ENCODE data around the gene LMOD1. TPM values are rescaled to one million over a fixed set of nuclear protein-coding genes. Genes with fewer than 3 reads are reported as not detected.

Gene LMOD1
- total RNA-seq, 3 donors from 2014 or later, result 11.6 to 442 (median 37.4) TPM

DNA sequence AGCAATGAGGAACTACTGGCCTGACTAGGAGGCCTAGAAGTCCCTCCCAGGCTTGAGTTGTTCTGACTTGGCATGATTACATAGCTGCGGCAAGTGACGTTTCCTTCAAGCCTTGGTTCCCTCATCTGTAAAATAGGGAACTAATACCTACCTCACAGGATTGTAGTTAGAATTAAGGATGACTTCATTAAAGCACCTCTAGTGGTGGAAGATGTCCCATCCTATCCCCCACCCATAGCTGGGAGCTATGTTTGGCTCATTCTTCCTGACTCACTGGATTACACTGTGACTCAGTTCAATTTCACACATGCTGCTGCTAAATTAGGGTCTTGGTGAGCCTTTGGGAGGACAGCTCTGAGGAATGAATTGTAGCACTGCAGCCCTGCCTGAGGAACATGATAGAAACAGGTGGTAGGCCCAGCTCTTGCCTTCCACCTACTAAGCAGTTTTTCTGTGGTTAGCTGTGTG lies 63.6 kb downstream of the LMOD1 start:
- Histone ChIP-seq H3K36me3 (ENCODE audit: low read depth) (no peaks in the 10 kb centered on the region), H3K4me3 (no peak overlapping the region), H3K4me1 (ENCODE audit: low read depth) (no peaks in the 10 kb centered on the region), H3K9me3 (no peaks in the 10 kb centered on the region)
- ATAC-seq, result peak; percentile 31
- TF ChIP-seq, protein P1, sequence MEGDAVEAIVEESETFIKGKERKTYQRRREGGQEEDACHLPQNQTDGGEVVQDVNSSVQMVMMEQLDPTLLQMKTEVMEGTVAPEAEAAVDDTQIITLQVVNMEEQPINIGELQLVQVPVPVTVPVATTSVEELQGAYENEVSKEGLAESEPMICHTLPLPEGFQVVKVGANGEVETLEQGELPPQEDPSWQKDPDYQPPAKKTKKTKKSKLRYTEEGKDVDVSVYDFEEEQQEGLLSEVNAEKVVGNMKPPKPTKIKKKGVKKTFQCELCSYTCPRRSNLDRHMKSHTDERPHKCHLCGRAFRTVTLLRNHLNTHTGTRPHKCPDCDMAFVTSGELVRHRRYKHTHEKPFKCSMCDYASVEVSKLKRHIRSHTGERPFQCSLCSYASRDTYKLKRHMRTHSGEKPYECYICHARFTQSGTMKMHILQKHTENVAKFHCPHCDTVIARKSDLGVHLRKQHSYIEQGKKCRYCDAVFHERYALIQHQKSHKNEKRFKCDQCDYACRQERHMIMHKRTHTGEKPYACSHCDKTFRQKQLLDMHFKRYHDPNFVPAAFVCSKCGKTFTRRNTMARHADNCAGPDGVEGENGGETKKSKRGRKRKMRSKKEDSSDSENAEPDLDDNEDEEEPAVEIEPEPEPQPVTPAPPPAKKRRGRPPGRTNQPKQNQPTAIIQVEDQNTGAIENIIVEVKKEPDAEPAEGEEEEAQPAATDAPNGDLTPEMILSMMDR (IDR thresholded peaks at IDR 0.05), result no peak
- intact Hi-C loops (cut with DNase I, micrococcal nuclease), result loop anchor here in 1 of 2 donors (5.0 kb wide), 1 partner anchor 90 kb away; no protein-coding TSS in a partner anchor
- no peak for DNase-seq

DNA sequence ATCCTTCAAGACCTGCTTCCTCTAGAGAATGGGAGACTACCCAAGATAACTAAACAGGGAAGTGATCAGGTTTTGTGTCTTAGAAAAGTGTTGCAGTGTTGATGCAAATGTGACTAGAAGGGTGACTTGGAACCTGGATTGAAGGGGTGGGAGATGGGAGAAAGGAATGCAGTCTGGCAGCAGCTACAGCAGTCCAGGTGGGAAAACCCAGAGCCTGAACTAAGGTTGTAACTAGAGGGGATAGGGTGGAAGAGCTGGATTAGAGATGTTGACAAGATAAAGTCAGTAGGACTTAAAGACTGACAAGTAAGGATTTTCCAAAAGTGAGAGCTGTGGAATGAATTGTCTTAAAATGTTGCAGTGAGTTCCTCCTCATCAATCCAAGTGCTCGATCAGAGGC lies 64.7 kb downstream of the LMOD1 start:
- Histone ChIP-seq H3K4me3 (no peak overlapping the region), H3K36me3 (ENCODE audit: low read depth) (no peaks in the 10 kb centered on the region), H3K4me1 (ENCODE audit: low read depth) (no peaks in the 10 kb centered on the region), H3K9me3 (no peaks in the 10 kb centered on the region)
- DNase-seq (no peak), ATAC-seq (no peak)
- intact Hi-C loops (cut with DNase I, micrococcal nuclease), result loop anchor here in 1 of 2 donors (5.0 kb wide), 1 partner anchor 91 kb away; no protein-coding TSS in a partner anchor
- TF ChIP-seq, protein P1 (IDR thresholded peaks at IDR 0.05), result no peak

DNA sequence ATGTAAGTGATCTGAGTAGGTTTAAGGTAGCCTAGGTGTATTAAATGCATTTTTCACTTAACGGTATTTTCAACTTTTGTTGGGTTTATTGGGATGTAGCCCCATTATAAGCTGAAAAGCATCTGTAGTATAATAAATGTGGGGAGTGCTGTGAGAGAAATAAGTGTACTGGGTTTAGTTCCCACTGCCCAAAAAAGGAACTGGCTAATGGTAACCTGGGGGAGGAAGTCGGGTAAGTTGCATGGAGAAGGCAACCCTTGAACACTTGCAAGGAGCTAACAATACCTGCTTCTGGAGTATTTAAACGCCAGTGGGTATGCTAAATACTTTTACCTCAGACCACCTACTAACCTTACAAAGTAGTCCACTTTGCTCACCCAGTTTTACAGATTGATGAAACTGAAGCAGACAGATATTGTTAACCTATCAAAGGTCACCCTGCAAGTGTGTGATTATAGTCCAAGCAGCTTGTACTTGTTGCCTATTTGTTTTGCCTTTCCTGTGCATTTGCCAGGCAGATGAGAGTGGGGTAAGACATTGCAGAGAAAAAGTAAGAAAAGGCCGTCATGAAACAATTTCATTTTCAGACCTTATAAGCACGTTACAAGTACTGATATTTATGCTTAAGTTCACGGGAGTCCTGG lies 65.3 kb downstream of the LMOD1 start:
- Histone ChIP-seq H3K4me3 (no peak overlapping the region), H3K4me1 (ENCODE audit: low read depth) (no peaks in the 10 kb centered on the region), H3K36me3 (ENCODE audit: low read depth) (no peaks in the 10 kb centered on the region), H3K9me3 (no peaks in the 10 kb centered on the region)
- TF ChIP-seq, protein P1 (IDR thresholded peaks at IDR 0.05), result no peak
- intact Hi-C loops (cut with DNase I, micrococcal nuclease), result loop anchor here in 1 of 2 donors (5.0 kb wide), 1 partner anchor 91 kb away; no protein-coding TSS in a partner anchor
- DNase-seq (no peak), ATAC-seq (no peak)

DNA sequence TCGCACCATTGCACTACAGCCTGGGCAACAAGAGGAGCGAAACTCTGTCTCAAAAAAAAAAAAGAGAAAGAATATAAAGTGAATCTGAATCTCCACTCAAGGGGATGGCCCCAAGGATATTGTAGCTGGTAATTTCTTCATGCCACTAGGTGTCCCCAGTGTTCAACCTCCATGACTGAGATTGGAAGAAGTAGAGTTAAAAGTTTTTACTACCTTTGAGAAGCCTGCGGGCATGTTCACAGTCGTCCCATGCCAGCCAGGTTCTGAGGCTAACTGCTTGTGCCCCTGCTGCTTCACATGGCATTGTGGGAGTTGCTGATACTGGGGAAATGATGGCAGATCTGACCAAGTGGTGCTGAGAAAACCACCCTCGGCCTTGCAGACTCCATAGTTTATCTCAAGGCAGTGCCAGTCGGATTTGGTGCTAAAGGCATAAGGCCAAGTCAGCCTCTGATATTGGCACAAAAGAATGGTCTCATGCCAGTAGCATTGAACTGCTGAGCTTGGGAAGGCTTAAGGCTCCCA lies 68.4 kb downstream of the LMOD1 start:
- peak in 1 of 3 donors; percentile 67 for DNase-seq
- H3K4me1 ChIP-seq (ENCODE audit: low read depth), result no peaks in the 10 kb centered on the region
- peak; percentile 79 for ATAC-seq
- intact Hi-C loops (cut with DNase I, micrococcal nuclease), result loop anchor here in 1 of 2 donors (5.0 kb wide), 1 partner anchor 94 kb away; no protein-coding TSS in a partner anchor
- TF ChIP-seq, protein P1 (IDR thresholded peaks at IDR 0.05), result peak; percentile 19
- H3K4me3 ChIP-seq, result no peak overlapping the region
- H3K36me3 ChIP-seq (ENCODE audit: low read depth), result no peaks in the 10 kb centered on the region
- no peaks in the 10 kb centered on the region for H3K9me3 ChIP-seq

DNA sequence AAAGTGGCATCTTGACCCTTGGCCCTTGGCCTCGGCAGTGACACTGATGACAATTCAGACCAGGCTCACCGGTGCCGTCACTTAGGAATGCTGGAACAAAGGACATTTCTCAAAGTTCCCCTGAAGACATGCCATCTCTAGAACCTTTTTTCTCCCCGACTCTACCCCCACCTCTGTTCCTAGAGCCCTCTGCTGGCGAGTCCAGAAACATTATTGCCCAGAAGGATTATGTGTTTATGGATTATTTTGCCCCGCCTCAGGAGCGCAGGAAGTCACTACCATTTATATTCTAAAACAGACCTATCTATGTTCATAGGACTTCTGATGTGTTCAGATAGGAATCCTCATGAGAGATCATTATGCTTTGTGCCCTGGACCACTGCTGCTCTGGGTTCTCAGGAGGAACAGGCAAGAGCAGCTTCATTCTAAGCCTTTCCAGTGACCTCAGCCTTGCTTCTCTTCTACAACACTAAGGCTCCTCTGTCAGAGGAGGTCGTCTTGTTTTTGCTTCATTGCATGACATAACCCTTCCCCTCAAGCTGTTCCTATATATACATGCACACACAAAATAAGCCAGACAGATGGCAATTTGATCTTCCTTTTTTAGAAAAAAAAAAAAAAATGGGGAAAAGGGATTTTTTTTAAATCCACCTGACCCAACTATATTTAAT lies 70.1 kb downstream of the LMOD1 start:
- DNase-seq (peak in 1 of 3 donors; percentile 45), ATAC-seq (peak; percentile 59)
- TF ChIP-seq, protein P1 (IDR thresholded peaks at IDR 0.05), result no peak
- no peaks in the 10 kb centered on the region for H3K36me3 ChIP-seq (ENCODE audit: low read depth)
- no peak overlapping the region for H3K4me3 ChIP-seq
- intact Hi-C loops (cut with DNase I, micrococcal nuclease), result loop anchor here in 1 of 2 donors (5.0 kb wide), 1 partner anchor 96 kb away; no protein-coding TSS in a partner anchor
- no peaks in the 10 kb centered on the region for H3K4me1 ChIP-seq (ENCODE audit: low read depth)
- no peaks in the 10 kb centered on the region for H3K9me3 ChIP-seq
